ENCODE results near the gene SHANK1.

Gene SHANK1

DNA sequence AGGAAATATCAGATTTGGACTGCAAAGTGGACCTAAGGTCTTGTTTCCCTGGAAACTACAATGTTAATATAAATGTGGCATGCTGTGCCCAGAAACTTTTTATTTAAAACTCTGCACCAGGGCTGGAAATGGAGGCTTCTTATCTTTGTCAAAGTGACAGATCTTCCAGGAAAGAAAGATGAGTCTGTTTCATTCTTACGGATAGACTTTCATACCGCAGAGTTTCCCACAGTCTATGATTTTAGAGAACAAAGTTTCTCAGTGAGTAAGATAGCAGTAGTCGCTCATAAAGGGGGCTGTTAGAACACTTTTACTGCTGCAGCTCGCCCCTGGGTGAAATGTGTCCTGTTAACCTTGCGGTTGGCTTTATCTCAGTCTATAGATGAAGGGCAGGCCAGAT lies 10.3 kb upstream of the SHANK1 start:
- no peak overlapping the region for H3K27ac ChIP-seq (ENCODE audit: low read depth, low read length)
- no peaks in the 10 kb centered on the region for H3K9me2 ChIP-seq (replicated peaks; ENCODE audit: control insufficient read depth, low read length)
- no peaks in the 10 kb centered on the region for H3K79me2 ChIP-seq (ENCODE audit: control insufficient read depth, low read length)
- H3K36me3 ChIP-seq (ENCODE audit: control insufficient read depth, low read length), result no peaks in the 10 kb centered on the region
- peaks cover 8% of the 10 kb centered on the region for H3K4me1 ChIP-seq (ENCODE audit: control insufficient read depth, low read length)
- no peaks in the 10 kb centered on the region for H4K20me1 ChIP-seq (ENCODE audit: control insufficient read depth, insufficient read depth, low read depth, low read length)
- no peak overlapping the region for H3K4me2 ChIP-seq (ENCODE audit: low read length)
- TF ChIP-seq, protein P1, sequence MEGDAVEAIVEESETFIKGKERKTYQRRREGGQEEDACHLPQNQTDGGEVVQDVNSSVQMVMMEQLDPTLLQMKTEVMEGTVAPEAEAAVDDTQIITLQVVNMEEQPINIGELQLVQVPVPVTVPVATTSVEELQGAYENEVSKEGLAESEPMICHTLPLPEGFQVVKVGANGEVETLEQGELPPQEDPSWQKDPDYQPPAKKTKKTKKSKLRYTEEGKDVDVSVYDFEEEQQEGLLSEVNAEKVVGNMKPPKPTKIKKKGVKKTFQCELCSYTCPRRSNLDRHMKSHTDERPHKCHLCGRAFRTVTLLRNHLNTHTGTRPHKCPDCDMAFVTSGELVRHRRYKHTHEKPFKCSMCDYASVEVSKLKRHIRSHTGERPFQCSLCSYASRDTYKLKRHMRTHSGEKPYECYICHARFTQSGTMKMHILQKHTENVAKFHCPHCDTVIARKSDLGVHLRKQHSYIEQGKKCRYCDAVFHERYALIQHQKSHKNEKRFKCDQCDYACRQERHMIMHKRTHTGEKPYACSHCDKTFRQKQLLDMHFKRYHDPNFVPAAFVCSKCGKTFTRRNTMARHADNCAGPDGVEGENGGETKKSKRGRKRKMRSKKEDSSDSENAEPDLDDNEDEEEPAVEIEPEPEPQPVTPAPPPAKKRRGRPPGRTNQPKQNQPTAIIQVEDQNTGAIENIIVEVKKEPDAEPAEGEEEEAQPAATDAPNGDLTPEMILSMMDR (IDR thresholded peaks at IDR 0.05; ENCODE audit: low read depth, low read length, poor library complexity, severe bottlenecking), result no peak
- TF ChIP-seq EZH2phosphoT487 (IDR thresholded peaks at IDR 0.05; ENCODE audit: borderline replicate concordance, low read length), result no peak
- no peak overlapping the region for H3K4me3 ChIP-seq (ENCODE audit: low read length)
- H3K9me3 ChIP-seq (ENCODE audit: control insufficient read depth, insufficient read depth, low read length), result no peaks in the 10 kb centered on the region
- H3K27me3 ChIP-seq (ENCODE audit: control insufficient read depth, low read length), result no peaks in the 10 kb centered on the region
- H3F3A ChIP-seq (ENCODE audit: control insufficient read depth, insufficient read depth), result no peaks in the 10 kb centered on the region

DNA sequence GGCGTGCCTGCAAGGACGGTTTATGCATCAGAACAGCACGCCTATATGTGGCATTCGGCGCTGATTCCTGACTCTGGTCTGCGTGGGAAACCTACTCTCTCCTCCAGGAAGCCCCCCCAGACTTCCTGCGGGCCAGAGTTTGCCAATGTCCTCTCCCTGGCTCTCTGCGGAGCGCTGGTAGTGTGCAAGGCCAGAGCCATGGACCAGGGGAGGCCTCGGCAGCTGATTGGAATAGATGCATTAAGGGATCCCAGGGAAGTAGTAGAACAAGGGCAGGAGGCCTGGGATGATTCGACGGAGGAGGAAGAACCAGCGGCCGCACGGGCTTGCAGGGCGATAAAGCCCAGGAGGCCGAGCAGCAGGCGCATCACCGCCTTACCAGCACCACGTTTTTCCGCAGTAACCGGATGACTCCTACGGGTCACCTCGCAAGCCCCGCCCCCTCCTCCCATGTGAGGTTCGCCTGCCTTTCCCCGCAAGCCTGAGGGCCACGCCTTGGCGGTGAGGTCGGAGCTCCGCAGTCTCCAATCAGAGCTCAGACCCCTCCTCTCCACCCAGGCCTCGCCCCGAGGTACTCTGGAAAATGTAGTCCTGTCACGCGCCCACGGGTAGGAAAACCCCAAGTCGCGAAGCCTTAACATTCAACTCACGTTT lies 8.6 kb upstream of the SHANK1 start:
- peaks cover 20% of the 10 kb centered on the region for H3K4me1 ChIP-seq (ENCODE audit: control insufficient read depth, low read length)
- H4K20me1 ChIP-seq (ENCODE audit: control insufficient read depth, insufficient read depth, low read depth, low read length), result no peaks in the 10 kb centered on the region
- H3F3A ChIP-seq (ENCODE audit: control insufficient read depth, insufficient read depth), result no peaks in the 10 kb centered on the region
- no peaks in the 10 kb centered on the region for H3K9me2 ChIP-seq (replicated peaks; ENCODE audit: control insufficient read depth, low read length)
- no peaks in the 10 kb centered on the region; the same call in 1 of the 2 replicates for H3K27me3 ChIP-seq (ENCODE audit: control insufficient read depth, low read length)
- no peaks in the 10 kb centered on the region for H3K36me3 ChIP-seq (ENCODE audit: control insufficient read depth, low read length)
- no peak overlapping the region for H3K27ac ChIP-seq (ENCODE audit: low read depth, low read length)
- no peak overlapping the region for H3K4me3 ChIP-seq (ENCODE audit: low read length)
- H3K4me2 ChIP-seq (ENCODE audit: low read length), result no peak overlapping the region
- H3K79me2 ChIP-seq (ENCODE audit: control insufficient read depth, low read length), result no peaks in the 10 kb centered on the region
- TF ChIP-seq, protein P1 (IDR thresholded peaks at IDR 0.05; ENCODE audit: low read depth, low read length, poor library complexity, severe bottlenecking), result no peak
- no peak for TF ChIP-seq EZH2phosphoT487 (IDR thresholded peaks at IDR 0.05; ENCODE audit: borderline replicate concordance, low read length)
- H3K9me3 ChIP-seq (ENCODE audit: control insufficient read depth, insufficient read depth, low read length), result no peaks in the 10 kb centered on the region

DNA sequence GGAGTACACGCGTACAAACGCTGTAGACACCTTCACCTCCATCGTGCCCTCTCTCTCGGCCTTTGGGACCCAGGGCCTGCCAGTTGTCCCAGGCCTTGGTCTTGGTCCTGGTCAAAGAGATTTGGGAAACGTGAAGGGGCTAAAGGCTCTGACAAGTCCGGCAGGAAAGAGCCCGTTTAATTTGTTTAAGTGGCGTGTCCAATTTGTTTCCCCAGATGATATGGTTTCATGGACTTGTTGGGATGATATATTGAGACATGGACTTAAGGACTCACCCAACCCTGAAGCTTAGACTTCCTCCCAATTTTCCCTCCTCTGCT lies 6.3 kb upstream of the SHANK1 start:
- TF ChIP-seq, protein P1 (IDR thresholded peaks at IDR 0.05; ENCODE audit: low read depth, low read length, poor library complexity, severe bottlenecking), result no peak
- no peak for TF ChIP-seq EZH2phosphoT487 (IDR thresholded peaks at IDR 0.05; ENCODE audit: borderline replicate concordance, low read length)
- peak overlapping the region; percentile 50; the same call in 1 of the 2 replicates for H3K4me2 ChIP-seq (ENCODE audit: low read length)
- no peak overlapping the region for H3K27ac ChIP-seq (ENCODE audit: low read depth, low read length)
- no peaks in the 10 kb centered on the region for H4K20me1 ChIP-seq (ENCODE audit: control insufficient read depth, insufficient read depth, low read depth, low read length)
- H3F3A ChIP-seq (ENCODE audit: control insufficient read depth, insufficient read depth), result no peaks in the 10 kb centered on the region
- peaks cover 24% of the 10 kb centered on the region for H3K4me1 ChIP-seq (ENCODE audit: control insufficient read depth, low read length)
- no peaks in the 10 kb centered on the region for H3K79me2 ChIP-seq (ENCODE audit: control insufficient read depth, low read length)
- H3K9me2 ChIP-seq (replicated peaks; ENCODE audit: control insufficient read depth, low read length), result no peaks in the 10 kb centered on the region
- no peaks in the 10 kb centered on the region for H3K36me3 ChIP-seq (ENCODE audit: control insufficient read depth, low read length)
- no peaks in the 10 kb centered on the region for H3K9me3 ChIP-seq (ENCODE audit: control insufficient read depth, insufficient read depth, low read length)
- H3K27me3 ChIP-seq (ENCODE audit: control insufficient read depth, low read length), result no peaks in the 10 kb centered on the region; the same call in 1 of the 2 replicates
- H3K4me3 ChIP-seq (ENCODE audit: low read length), result no peak overlapping the region; the same call in 1 of the 2 replicates

Data from DOHH2 (cell line).